ENCODE data around the gene CCDC6. TPM values are rescaled to one million over a fixed set of nuclear protein-coding genes. Genes with fewer than 3 reads are reported as not detected.

CCDC6 gene
- total RNA-seq, 1 experiment from 2014 or later, result 58.4 TPM

GRCh38 chr10:59803714-59804113 lies 102.6 kb downstream of the CCDC6 start:
- Mint-ChIP-seq H3K27me3 (ENCODE audit: low read depth) (no peaks in the 10 kb centered on the region), H3K4me3 (no peak overlapping the region), H3K9me3 (no peaks in the 10 kb centered on the region), H3K27ac (peak overlapping the region; percentile 14 to 78 (median 50); a peak in 5 of 7 replicates), H3K36me3 (ENCODE audit: insufficient read depth in 1 of 3, low read depth in 3 of 3) (peaks cover 30 to 88% (median 78%) of the 10 kb centered on the region in 3 experiments; a peak in 6 of 7 replicates), H3K4me1 (peaks cover 4 to 9% of the 10 kb centered on the region in 2 experiments)
- no peaks in the 10 kb centered on the region for H4K20me1 ChIP-seq (ENCODE audit: control insufficient read depth, insufficient read depth, insufficient read length)
- H3K4ac ChIP-seq (ENCODE audit: low read depth, low read length), result no peak overlapping the region
- H3T11ph ChIP-seq (ENCODE audit: low read length), result no peak overlapping the region
- no peak overlapping the region for H2AK5ac ChIP-seq (ENCODE audit: insufficient read length, low read length)
- H3K23ac ChIP-seq (ENCODE audit: insufficient read length, low read depth, low read length), result no peak overlapping the region
- H2BK20ac ChIP-seq (ENCODE audit: low read depth, low read length, poor library complexity, severe bottlenecking), result no peak overlapping the region
- H3K14ac ChIP-seq (ENCODE audit: insufficient read depth, low read length), result no peak overlapping the region
- H3K4me2 ChIP-seq (ENCODE audit: insufficient read depth, insufficient read length, low read length), result no peak overlapping the region
- no peaks in the 10 kb centered on the region for H3K9me3 ChIP-seq (ENCODE audit: control insufficient read depth, low read depth, low read length)
- no peaks in the 10 kb centered on the region for H3K27me3 ChIP-seq (ENCODE audit: insufficient read depth, low read length)
- no peaks in the 10 kb centered on the region for H3K79me1 ChIP-seq (ENCODE audit: insufficient read depth, low read depth, low read length, poor library complexity, severe bottlenecking)
- no peak overlapping the region for H2AFZ ChIP-seq (ENCODE audit: low read length)
- no peak overlapping the region for H2BK120ac ChIP-seq (ENCODE audit: low read depth, low read length, poor library complexity, severe bottlenecking)
- no CpG with 5 or more reads among the region's 1 CpG for WGBS (ENCODE audit: extremely low coverage, insufficient read length, low lambda C conversion rate)
- no peaks in the 10 kb centered on the region for H3K79me2 ChIP-seq (ENCODE audit: insufficient read depth, low read length)
- H3K27ac ChIP-seq (ENCODE audit: insufficient read length, low read depth, low read length), result no peak overlapping the region
- no peak overlapping the region for H2BK5ac ChIP-seq (ENCODE audit: insufficient read length, low read length)
- DNase-seq, result no peak
- H2BK12ac ChIP-seq (ENCODE audit: insufficient read length, low read depth, low read length), result no peak overlapping the region
- no peak overlapping the region for H4K8ac ChIP-seq (replicated peaks; ENCODE audit: insufficient read length, low read depth, low read length)
- H3K23me2 ChIP-seq (ENCODE audit: insufficient read length, low read depth, low read length, poor library complexity, severe bottlenecking), result no peaks in the 10 kb centered on the region
- no peak for TF ChIP-seq CTCF (conservative IDR thresholded peaks at IDR 0.05)
- H3K4me1 ChIP-seq (ENCODE audit: insufficient read depth, low read length), result peaks cover 3% of the 10 kb centered on the region; the same call in 1 of the 2 replicates
- H2BK15ac ChIP-seq (ENCODE audit: low read depth, low read length), result no peak overlapping the region
- H3K56ac ChIP-seq (ENCODE audit: insufficient read length, low read depth, low read length), result no peak overlapping the region
- no peak overlapping the region for H3K9ac ChIP-seq (ENCODE audit: extremely low read depth, insufficient read length, low read length)
- H3K18ac ChIP-seq (ENCODE audit: insufficient read length, low read depth, low read length), result no peak overlapping the region
- H4K91ac ChIP-seq (ENCODE audit: insufficient read length, low read depth, low read length), result no peak overlapping the region
- H4K5ac ChIP-seq (ENCODE audit: insufficient read length, low read depth, low read length), result no peak overlapping the region
